HEK293 (cell line): ENCODE data around the gene TACC2.
A peak's percentile ranks its signal among the peaks of the same experiment; 100 is the strongest.

ENCODE experiments used
- CTCF ChIA-PET: fragments of 350-600 bp; formaldehyde crosslinking; extraction: SDS; loops from one replicate; lab custom pipeline; 2021; ENCODE audit warnings: antibody characterized with exemption; lab: Yijun Ruan, JAX
- POLR2A ChIA-PET: fragments of 300-600 bp; formaldehyde crosslinking; extraction: SDS; loops from one replicate; lab custom pipeline; 2020; ENCODE audit warnings: antibody characterized with exemption, inconsistent platforms; lab: Yijun Ruan, JAX
- H3K27ac ChIP-seq: fragments of 200-500 bp; sonication (Bioruptor generic); 2 replicates; pipeline ENCODE4 v1.5.1; 2014; ENCODE audit warnings: low read depth, low read length, control low read depth, inconsistent platforms; ENCODE audit errors: extremely low read depth
- H3K36me3 ChIP-seq, 2 experiments: fragments of 200-500 bp in 1 of 2; sonication (Bioruptor generic) in 1 of 2; 1 replicate in 1 of 2; 2 replicates in 1 of 2; pipeline ENCODE4 v1.5.1; 2014 to 2017; ENCODE audit warnings: inconsistent platforms in 2 of 2, low read length in 2 of 2; ENCODE audit not compliant: control insufficient read depth in 2 of 2, insufficient read depth in 1 of 2
- H3K4me1 ChIP-seq: fragments of 200-500 bp; sonication (Bioruptor generic); 2 replicates; pipeline ENCODE4 v1.5.1; 2014; ENCODE audit warnings: mild to moderate bottlenecking, low read length, inconsistent platforms; ENCODE audit not compliant: control insufficient read depth, insufficient read depth
- H3K4me3 ChIP-seq: 2 replicates; pipeline ENCODE4 v1.5.1; 2011; ENCODE audit warnings: low read depth, mild to moderate bottlenecking, control low read depth, low read length, moderate library complexity
- H3K9me3 ChIP-seq: fragments of 200-500 bp; sonication (Bioruptor generic); 2 replicates; pipeline ENCODE4 v1.5.1; 2014; ENCODE audit warnings: low read depth, low read length, inconsistent platforms; ENCODE audit not compliant: control insufficient read depth, insufficient read depth
- TSHZ1 ChIP-seq: fragments of 450-650 bp; formaldehyde crosslinking; IDR thresholded peaks from 2 replicates; pipeline ENCODE4 v1.5.1; 2016; ENCODE audit warnings: missing biosample characterization, missing genetic modification characterization, borderline replicate concordance
- ZBTB17 ChIP-seq: fragments of 450-650 bp; formaldehyde crosslinking; IDR thresholded peaks from 2 replicates; pipeline ENCODE4 v1.5.1; 2016; ENCODE audit warnings: missing biosample characterization, missing genetic modification characterization
- ZNF140 ChIP-seq: fragments of 450-650 bp; formaldehyde crosslinking; IDR thresholded peaks from 2 replicates; pipeline ENCODE4 v1.5.1; 2016; ENCODE audit warnings: missing biosample characterization, missing genetic modification characterization
- ZNF302 ChIP-seq: fragments of 450-650 bp; formaldehyde crosslinking; IDR thresholded peaks from 2 replicates; pipeline ENCODE4 v1.5.1; 2016; ENCODE audit warnings: missing biosample characterization, missing genetic modification characterization, low read depth
- ZNF48 ChIP-seq: fragments of 450-650 bp; formaldehyde crosslinking; IDR thresholded peaks from 2 replicates; pipeline ENCODE4 v1.5.1; 2016; ENCODE audit warnings: missing biosample characterization, missing genetic modification characterization
- ZNF558 ChIP-seq: fragments of 450-650 bp; formaldehyde crosslinking; IDR thresholded peaks from 2 replicates; pipeline ENCODE4 v1.5.1; 2016; ENCODE audit warnings: missing biosample characterization, missing genetic modification characterization
- ZNF600 ChIP-seq: fragments of 450-650 bp; formaldehyde crosslinking; IDR thresholded peaks from 2 replicates; pipeline ENCODE4 v1.5.1; 2016; ENCODE audit warnings: missing biosample characterization, missing genetic modification characterization
- ZNF626 ChIP-seq: fragments of 450-650 bp; sonication (Bioruptor Pico); formaldehyde crosslinking; IDR thresholded peaks from 2 replicates; pipeline ENCODE4 v1.5.1; 2018; ENCODE audit warnings: missing biosample characterization, missing genetic modification characterization, inconsistent platforms
- ZNF629 ChIP-seq: fragments of 450-650 bp; formaldehyde crosslinking; IDR thresholded peaks from 2 replicates; pipeline ENCODE4 v1.5.1; 2017; ENCODE audit warnings: missing biosample characterization, missing genetic modification characterization
- ZNF76 ChIP-seq: fragments of 450-650 bp; formaldehyde crosslinking; IDR thresholded peaks from 2 replicates; pipeline ENCODE4; 2016; ENCODE audit warnings: low read depth, missing biosample characterization, missing genetic modification characterization, borderline replicate concordance
- ZNF792 ChIP-seq: fragments of 450-650 bp; formaldehyde crosslinking; IDR thresholded peaks from 2 replicates; pipeline ENCODE4 v1.5.1; 2016; ENCODE audit warnings: missing biosample characterization, missing genetic modification characterization
- ZSCAN23 ChIP-seq: fragments of 450-650 bp; formaldehyde crosslinking; IDR thresholded peaks from 2 replicates; pipeline ENCODE4 v1.5.1; 2016; ENCODE audit warnings: missing biosample characterization, missing genetic modification characterization
- TF ChIP-seq, protein P1 (sequence below): fragments of 450-650 bp; formaldehyde crosslinking; IDR thresholded peaks from 2 replicates; pipeline ENCODE4 v1.5.1; 2016; ENCODE audit warnings: missing biosample characterization, missing genetic modification characterization
- TF ChIP-seq, protein P2 (sequence below): fragments of 450-650 bp; formaldehyde crosslinking; IDR thresholded peaks from 2 replicates; pipeline ENCODE4 v1.5.1; 2016; ENCODE audit warnings: missing biosample characterization, missing genetic modification characterization
- TF ChIP-seq, protein P3 (sequence below): fragments of 450-650 bp; formaldehyde crosslinking; IDR thresholded peaks from 2 replicates; pipeline ENCODE4 v1.5.1; 2016; ENCODE audit warnings: missing biosample characterization, missing genetic modification characterization

TACC2 gene

GRCh38 chr10:122113161-122113944, 124.4 kb downstream of the TACC2 start (continued):
- no peak for TF ChIP-seq ZSCAN23 (tag by site-specific recombination)

- Histone ChIP-seq H3K9me3 (no peaks in the 10 kb centered on the region), H3K4me1 (no peaks in the 10 kb centered on the region; the same call in 1 of the 2 replicates), H3K36me3 (no peaks in the 10 kb centered on the region), H3K4me3 (peak overlapping the region; percentile 66), H3K27ac (peak overlapping the region; percentile 66; the same call in 1 of the 2 replicates)
- CTCF ChIA-PET, result interaction anchor here (1.2 to 1.3 kb wide), 2 partner anchors 13 to 62 kb away, joined by 5 to 7 read pairs; no protein-coding TSS in a partner anchor
- peak; percentile 39; the same call in 1 of the 2 replicates for TF ChIP-seq ZBTB17 (tag by site-specific recombination)
- TF ChIP-seq ZNF792 (tag by site-specific recombination), result no peak
- TF ChIP-seq ZNF600 (tag by site-specific recombination), result 0 out of 2 replicates have a peak, but pooled peaks have one; percentile 10
- POLR2A ChIA-PET, result interaction anchor here (1.3 kb wide), 1 partner anchor 36 kb away, joined by 3 read pairs; no protein-coding TSS in a partner anchor
Measured at GRCh38 chr10:122113945-122114747, 125.2 kb downstream of the TACC2 start.

GRCh38 chr10:122115874-122116273, 126.9 kb downstream of the TACC2 start:
- TF ChIP-seq ZNF140 (tag by site-specific recombination), result no peak
- TF ChIP-seq, protein P1, sequence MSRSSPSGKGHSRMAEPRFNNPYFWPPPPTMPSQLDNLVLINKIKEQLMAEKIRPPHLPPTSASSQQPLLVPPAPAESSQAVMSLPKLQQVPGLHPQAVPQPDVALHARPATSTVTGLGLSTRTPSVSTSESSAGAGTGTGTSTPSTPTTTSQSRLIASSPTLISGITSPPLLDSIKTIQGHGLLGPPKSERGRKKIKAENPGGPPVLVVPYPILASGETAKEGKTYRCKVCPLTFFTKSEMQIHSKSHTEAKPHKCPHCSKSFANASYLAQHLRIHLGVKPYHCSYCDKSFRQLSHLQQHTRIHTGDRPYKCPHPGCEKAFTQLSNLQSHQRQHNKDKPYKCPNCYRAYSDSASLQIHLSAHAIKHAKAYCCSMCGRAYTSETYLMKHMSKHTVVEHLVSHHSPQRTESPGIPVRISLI (tag by site-specific recombination), result no peak
- TF ChIP-seq ZNF48, result no peak
- peak; percentile 69 for TF ChIP-seq ZNF600 (tag by site-specific recombination)
- 0 out of 2 replicates have a peak, but pooled peaks have one; percentile 29 for TF ChIP-seq ZBTB17 (tag by site-specific recombination)
- TF ChIP-seq, all 188 proteins: peak for 2
- no peaks in the 10 kb centered on the region for H3K9me3 ChIP-seq
- H3K27ac ChIP-seq, result no peak overlapping the region
- POLR2A ChIA-PET, result interaction anchor here (1.8 kb wide), 1 partner anchor 53 kb away, joined by 3 read pairs; no protein-coding TSS in a partner anchor
- CTCF ChIA-PET, result interaction anchor here (0.9 to 1.0 kb wide), 3 partner anchors 22 to 59 kb away, joined by 3 to 5 read pairs (median 3); no protein-coding TSS in a partner anchor
- H3K36me3 ChIP-seq, result no peaks in the 10 kb centered on the region
- H3K4me1 ChIP-seq, result no peaks in the 10 kb centered on the region; the same call in 1 of the 2 replicates
- H3K4me3 ChIP-seq, result no peak overlapping the region

GRCh38 chr10:122116331-122116730, 127.4 kb downstream of the TACC2 start:
- POLR2A ChIA-PET, result interaction anchor here (1.8 kb wide), 1 partner anchor 54 kb away, joined by 3 read pairs; no protein-coding TSS in a partner anchor
- Histone ChIP-seq H3K27ac (no peak overlapping the region), H3K4me1 (no peaks in the 10 kb centered on the region; the same call in 1 of the 2 replicates), H3K4me3 (no peak overlapping the region), H3K9me3 (no peaks in the 10 kb centered on the region), H3K36me3 (no peaks in the 10 kb centered on the region)
- CTCF ChIA-PET, result interaction anchor here (0.6 to 1.0 kb wide), 5 partner anchors 22 to 67 kb away, joined by 3 to 6 read pairs (median 3); no protein-coding TSS in a partner anchor
- TF ChIP-seq, protein P2, sequence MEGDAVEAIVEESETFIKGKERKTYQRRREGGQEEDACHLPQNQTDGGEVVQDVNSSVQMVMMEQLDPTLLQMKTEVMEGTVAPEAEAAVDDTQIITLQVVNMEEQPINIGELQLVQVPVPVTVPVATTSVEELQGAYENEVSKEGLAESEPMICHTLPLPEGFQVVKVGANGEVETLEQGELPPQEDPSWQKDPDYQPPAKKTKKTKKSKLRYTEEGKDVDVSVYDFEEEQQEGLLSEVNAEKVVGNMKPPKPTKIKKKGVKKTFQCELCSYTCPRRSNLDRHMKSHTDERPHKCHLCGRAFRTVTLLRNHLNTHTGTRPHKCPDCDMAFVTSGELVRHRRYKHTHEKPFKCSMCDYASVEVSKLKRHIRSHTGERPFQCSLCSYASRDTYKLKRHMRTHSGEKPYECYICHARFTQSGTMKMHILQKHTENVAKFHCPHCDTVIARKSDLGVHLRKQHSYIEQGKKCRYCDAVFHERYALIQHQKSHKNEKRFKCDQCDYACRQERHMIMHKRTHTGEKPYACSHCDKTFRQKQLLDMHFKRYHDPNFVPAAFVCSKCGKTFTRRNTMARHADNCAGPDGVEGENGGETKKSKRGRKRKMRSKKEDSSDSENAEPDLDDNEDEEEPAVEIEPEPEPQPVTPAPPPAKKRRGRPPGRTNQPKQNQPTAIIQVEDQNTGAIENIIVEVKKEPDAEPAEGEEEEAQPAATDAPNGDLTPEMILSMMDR (tag by site-specific recombination), result no peak
- no peak for TF ChIP-seq ZNF558 (tag by site-specific recombination)
- peak; percentile 82 for TF ChIP-seq ZNF629 (tag by site-specific recombination)
- no peak for TF ChIP-seq ZNF626
- TF ChIP-seq, protein P3, sequence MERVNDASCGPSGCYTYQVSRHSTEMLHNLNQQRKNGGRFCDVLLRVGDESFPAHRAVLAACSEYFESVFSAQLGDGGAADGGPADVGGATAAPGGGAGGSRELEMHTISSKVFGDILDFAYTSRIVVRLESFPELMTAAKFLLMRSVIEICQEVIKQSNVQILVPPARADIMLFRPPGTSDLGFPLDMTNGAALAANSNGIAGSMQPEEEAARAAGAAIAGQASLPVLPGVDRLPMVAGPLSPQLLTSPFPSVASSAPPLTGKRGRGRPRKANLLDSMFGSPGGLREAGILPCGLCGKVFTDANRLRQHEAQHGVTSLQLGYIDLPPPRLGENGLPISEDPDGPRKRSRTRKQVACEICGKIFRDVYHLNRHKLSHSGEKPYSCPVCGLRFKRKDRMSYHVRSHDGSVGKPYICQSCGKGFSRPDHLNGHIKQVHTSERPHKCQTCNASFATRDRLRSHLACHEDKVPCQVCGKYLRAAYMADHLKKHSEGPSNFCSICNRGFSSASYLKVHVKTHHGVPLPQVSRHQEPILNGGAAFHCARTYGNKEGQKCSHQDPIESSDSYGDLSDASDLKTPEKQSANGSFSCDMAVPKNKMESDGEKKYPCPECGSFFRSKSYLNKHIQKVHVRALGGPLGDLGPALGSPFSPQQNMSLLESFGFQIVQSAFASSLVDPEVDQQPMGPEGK (tag by site-specific recombination), result peak; percentile 70
- no peak for TF ChIP-seq TSHZ1 (tag by site-specific recombination)
- no peak for TF ChIP-seq ZNF302 (tag by site-specific recombination)
- no peak for TF ChIP-seq ZNF76 (tag by site-specific recombination)
